Sigmoid colon (tissue), 4 donors: ENCODE data around the gene CTIF.

ENCODE experiments used
- CTCF ChIP-seq, 4 experiments: fragments of 450-650 bp in 3 of 4; fragments of 200-600 bp in 1 of 4; IDR thresholded peaks; one replicate each; pipeline ENCODE4 v1.5.1; 2016 to 2019; ENCODE audit warnings: antibody characterized with exemption in 4 of 4, mild to moderate bottlenecking in 3 of 4, moderate library complexity in 2 of 4
- EP300 ChIP-seq, 4 donors: sonication (generic); formaldehyde crosslinking; IDR thresholded peaks; one replicate each; pipeline ENCODE4 v1.6.1; 2017; ENCODE audit warnings: antibody characterized with exemption in 4 of 4
- POLR2AphosphoS5 ChIP-seq, 4 donors: sonication (generic); formaldehyde crosslinking; IDR thresholded peaks; one replicate each; pipeline ENCODE4 v1.6.1; 2017; ENCODE audit warnings: antibody characterized with exemption in 4 of 4

- no peak for TF ChIP-seq CTCF (IDR thresholded peaks at IDR 0.05)
- no peak for TF ChIP-seq POLR2AphosphoS5 (IDR thresholded peaks at IDR 0.05)
- TF ChIP-seq EP300 (IDR thresholded peaks at IDR 0.05), result no peak
Observed at GRCh38 chr18:48572402-48573126, 33.7 kb downstream of the CTIF start.
